ENCODE data around the gene ATP1B4.

GRCh38 chrX:120334603-120335002 is 27.3 kb upstream of the ATP1B4 start:
- TF ChIP-seq, protein P1, sequence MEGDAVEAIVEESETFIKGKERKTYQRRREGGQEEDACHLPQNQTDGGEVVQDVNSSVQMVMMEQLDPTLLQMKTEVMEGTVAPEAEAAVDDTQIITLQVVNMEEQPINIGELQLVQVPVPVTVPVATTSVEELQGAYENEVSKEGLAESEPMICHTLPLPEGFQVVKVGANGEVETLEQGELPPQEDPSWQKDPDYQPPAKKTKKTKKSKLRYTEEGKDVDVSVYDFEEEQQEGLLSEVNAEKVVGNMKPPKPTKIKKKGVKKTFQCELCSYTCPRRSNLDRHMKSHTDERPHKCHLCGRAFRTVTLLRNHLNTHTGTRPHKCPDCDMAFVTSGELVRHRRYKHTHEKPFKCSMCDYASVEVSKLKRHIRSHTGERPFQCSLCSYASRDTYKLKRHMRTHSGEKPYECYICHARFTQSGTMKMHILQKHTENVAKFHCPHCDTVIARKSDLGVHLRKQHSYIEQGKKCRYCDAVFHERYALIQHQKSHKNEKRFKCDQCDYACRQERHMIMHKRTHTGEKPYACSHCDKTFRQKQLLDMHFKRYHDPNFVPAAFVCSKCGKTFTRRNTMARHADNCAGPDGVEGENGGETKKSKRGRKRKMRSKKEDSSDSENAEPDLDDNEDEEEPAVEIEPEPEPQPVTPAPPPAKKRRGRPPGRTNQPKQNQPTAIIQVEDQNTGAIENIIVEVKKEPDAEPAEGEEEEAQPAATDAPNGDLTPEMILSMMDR (IDR thresholded peaks at IDR 0.05) = no peak
- no peak for TF ChIP-seq ZFX (IDR thresholded peaks at IDR 0.05; ENCODE audit: borderline replicate concordance)
